ENCODE measurements around the gene MGMT. TPM values are rescaled to one million over a fixed set of nuclear protein-coding genes. Genes with fewer than 3 reads are reported as not detected.

MGMT gene
- total RNA-seq, 2 donors from 2014 or later, result 28.6 to 33.7 TPM

GRCh38 chr10:129547608-129548007 lies 80.6 kb downstream of the MGMT start:
- Mint-ChIP-seq H3K27ac (no peak overlapping the region), H3K9me3 (no peaks in the 10 kb centered on the region), H3K4me3 (no peak overlapping the region), H3K27me3 (ENCODE audit: insufficient read depth) (no peaks in the 10 kb centered on the region), H3K36me3 (ENCODE audit: low read depth) (peaks cover 8% of the 10 kb centered on the region), H3K4me1 (peaks cover 9% of the 10 kb centered on the region)
- Histone ChIP-seq H3K4me1 (ENCODE audit: control insufficient read depth, insufficient read depth, low read length) (peaks cover 4% of the 10 kb centered on the region), H3K27me3 (ENCODE audit: control insufficient read depth, insufficient read depth, low read length, poor library complexity, severe bottlenecking) (no peaks in the 10 kb centered on the region), H3K9ac (ENCODE audit: extremely low read depth, low read length, poor library complexity, severe bottlenecking) (no peak overlapping the region), H3K4me3 (ENCODE audit: low read length) (no peak overlapping the region), H3K27ac (ENCODE audit: low read depth, low read length) (no peak overlapping the region), H3K36me3 (ENCODE audit: control insufficient read depth, insufficient read depth, low read length) (no peaks in the 10 kb centered on the region), H3K9me3 (ENCODE audit: control insufficient read depth, low read length) (no peaks in the 10 kb centered on the region)
- no peak for TF ChIP-seq CTCF (conservative IDR thresholded peaks at IDR 0.05)
- no peak for DNase-seq
- WGBS, 2 experiments (ENCODE audit: insufficient coverage in 1 of 2, insufficient read length in 1 of 2), result 92 to 100% methylated on average over 1 to 7 of the region's 7 CpGs

- Histone ChIP-seq H3K9me3 (ENCODE audit: control insufficient read depth, low read length) (no peaks in the 10 kb centered on the region), H3K36me3 (ENCODE audit: control insufficient read depth, insufficient read depth, low read length) (no peaks in the 10 kb centered on the region), H3K27me3 (ENCODE audit: control insufficient read depth, insufficient read depth, low read length, poor library complexity, severe bottlenecking) (no peaks in the 10 kb centered on the region), H3K9ac (ENCODE audit: extremely low read depth, low read length, poor library complexity, severe bottlenecking) (no peak overlapping the region), H3K4me3 (ENCODE audit: low read length) (no peak overlapping the region), H3K27ac (ENCODE audit: low read depth, low read length) (no peak overlapping the region), H3K4me1 (ENCODE audit: control insufficient read depth, insufficient read depth, low read length) (peaks cover 4% of the 10 kb centered on the region)
- Mint-ChIP-seq H3K36me3 (ENCODE audit: low read depth) (peaks cover 12% of the 10 kb centered on the region), H3K27me3 (ENCODE audit: insufficient read depth) (no peaks in the 10 kb centered on the region), H3K4me1 (peaks cover 9% of the 10 kb centered on the region), H3K9me3 (no peaks in the 10 kb centered on the region), H3K27ac (no peak overlapping the region), H3K4me3 (no peak overlapping the region)
- 75 to 83% methylated on average over 4 to 10 of the region's 10 CpGs for whole genome bisulfite sequencing, 2 experiments (ENCODE audit: insufficient coverage in 1 of 2, insufficient read length in 1 of 2)
- no peak for DNase-seq
- TF ChIP-seq CTCF (conservative IDR thresholded peaks at IDR 0.05), result no peak
Measured at GRCh38 chr10:129548600-129548999, 81.6 kb downstream of the MGMT start.

- WGBS, 2 experiments (ENCODE audit: insufficient coverage in 1 of 2, insufficient read length in 1 of 2), result 79 to 88% methylated on average over 5 to 16 of the region's 16 CpGs
- Histone ChIP-seq H3K27me3 (ENCODE audit: control insufficient read depth, insufficient read depth, low read length, poor library complexity, severe bottlenecking) (no peaks in the 10 kb centered on the region), H3K4me3 (ENCODE audit: low read length) (no peak overlapping the region), H3K36me3 (ENCODE audit: control insufficient read depth, insufficient read depth, low read length) (no peaks in the 10 kb centered on the region), H3K4me1 (ENCODE audit: control insufficient read depth, insufficient read depth, low read length) (peaks cover 4% of the 10 kb centered on the region), H3K9me3 (ENCODE audit: control insufficient read depth, low read length) (no peaks in the 10 kb centered on the region), H3K9ac (ENCODE audit: extremely low read depth, low read length, poor library complexity, severe bottlenecking) (no peak overlapping the region), H3K27ac (ENCODE audit: low read depth, low read length) (no peak overlapping the region)
- no peaks in the 10 kb centered on the region for H3K27me3 Mint-ChIP-seq (ENCODE audit: insufficient read depth)
- H3K4me3 Mint-ChIP-seq, result no peak overlapping the region
- peaks cover 14% of the 10 kb centered on the region for H3K4me1 Mint-ChIP-seq
- H3K9me3 Mint-ChIP-seq, result peaks cover 1% of the 10 kb centered on the region
- H3K36me3 Mint-ChIP-seq (ENCODE audit: low read depth), result peaks cover 17% of the 10 kb centered on the region
- no peak for DNase-seq
- TF ChIP-seq CTCF (conservative IDR thresholded peaks at IDR 0.05), result no peak
- no peak overlapping the region for H3K27ac Mint-ChIP-seq
Measured at GRCh38 chr10:129550076-129550475, 83.0 kb downstream of the MGMT start.

Data from endodermal cell (in vitro differentiated cells).